Smooth muscle cell (in vitro differentiated cells): Measurements from ENCODE around the gene UBR7. TPM values are rescaled to one million over a fixed set of nuclear protein-coding genes. Genes with fewer than 3 reads are reported as not detected.
"Not testable (repeated sequence)": the region's sequence is repeated elsewhere in the genome, so short reads cannot be mapped to it uniquely, and the experiment has no call there.

ENCODE experiments used
- DNase-seq: peaks from one replicate; lab custom pipeline; 2025; ENCODE audit not compliant: unreplicated experiment; lab: John Stamatoyannopoulos, UW
- H2AFZ ChIP-seq: fragments of 200-600 bp; sonication (generic); 2 replicates; pipeline ENCODE4 v1.6.0; 2016; ENCODE audit warnings: antibody characterized with exemption, low read depth, mild to moderate bottlenecking
- H3F3A ChIP-seq: fragments of 200-600 bp; sonication (generic); 2 replicates; pipeline ENCODE4 v1.6.0; 2017; ENCODE audit warnings: antibody characterized with exemption, low read depth
- H3K27ac ChIP-seq: fragments of 200-600 bp; sonication (generic); 2 replicates; pipeline ENCODE4 v1.5.1; 2016; ENCODE audit warnings: low read depth, mild to moderate bottlenecking
- H3K27me3 ChIP-seq: fragments of 200-600 bp; sonication (generic); 2 replicates; pipeline ENCODE4 v1.6.1; 2016; ENCODE audit warnings: low read depth, mild to moderate bottlenecking
- H3K36me3 ChIP-seq: fragments of 200-600 bp; sonication (generic); 2 replicates; pipeline ENCODE4 v1.5.1; 2016; ENCODE audit warnings: low read depth
- H3K4me1 ChIP-seq: fragments of 200-600 bp; sonication (generic); 2 replicates; pipeline ENCODE4 v1.5.1; 2016; ENCODE audit warnings: low read depth
- H3K4me2 ChIP-seq: fragments of 200-600 bp; sonication (generic); 2 replicates; pipeline ENCODE4 v1.6.0; 2016; ENCODE audit warnings: mild to moderate bottlenecking
- H3K4me3 ChIP-seq: fragments of 200-600 bp; sonication (generic); 2 replicates; pipeline ENCODE4 v1.5.1; 2016; ENCODE audit warnings: mild to moderate bottlenecking
- H3K79me2 ChIP-seq: fragments of 200-600 bp; sonication (generic); 2 replicates; pipeline ENCODE4 v1.6.0; 2016; ENCODE audit warnings: low read depth, mild to moderate bottlenecking
- H3K9ac ChIP-seq: fragments of 200-600 bp; sonication (generic); 2 replicates; pipeline ENCODE4 v1.6.0; 2016; ENCODE audit warnings: low read depth
- H3K9me3 ChIP-seq: fragments of 200-600 bp; sonication (generic); replicated peaks from 2 replicates; pipeline ENCODE4 v1.5.1; 2016; ENCODE audit warnings: low read depth
- H4K20me1 ChIP-seq: fragments of 200-600 bp; sonication (generic); 2 replicates; pipeline ENCODE4 v1.6.0; 2016; ENCODE audit warnings: low read depth
- CTCF ChIP-seq: fragments of 200-600 bp; sonication (generic); IDR thresholded peaks from 2 replicates; pipeline ENCODE4 v1.5.1; 2017; ENCODE audit warnings: borderline replicate concordance, mild to moderate bottlenecking, antibody characterized with exemption; ENCODE audit not compliant: insufficient read depth, poor library complexity, severe bottlenecking
- WGBS: methylation state at CpG from one replicate; pipeline ENCODE4 v1.1.7; 2016; ENCODE audit warnings: low lambda C conversion rate; 5-methylcytosine and 5-hydroxymethylcytosine counted together
- polyA plus RNA-seq: library from polyadenylated mRNA; unstranded; fragments of >200 nt; fragmentation: Nextera tagmentation; extraction: Ambion mirVana; gene quantifications from 2 replicates; pipeline ENCODE4 v1.2.1, GENCODE V29; 2016
- total RNA-seq: library from RNA; depleted of rRNA; stranded (reverse); fragments of >200 nt; gene quantifications from 2 replicates; pipeline ENCODE4 v1.2.3, GENCODE V29; 2014

Gene UBR7, protein sequence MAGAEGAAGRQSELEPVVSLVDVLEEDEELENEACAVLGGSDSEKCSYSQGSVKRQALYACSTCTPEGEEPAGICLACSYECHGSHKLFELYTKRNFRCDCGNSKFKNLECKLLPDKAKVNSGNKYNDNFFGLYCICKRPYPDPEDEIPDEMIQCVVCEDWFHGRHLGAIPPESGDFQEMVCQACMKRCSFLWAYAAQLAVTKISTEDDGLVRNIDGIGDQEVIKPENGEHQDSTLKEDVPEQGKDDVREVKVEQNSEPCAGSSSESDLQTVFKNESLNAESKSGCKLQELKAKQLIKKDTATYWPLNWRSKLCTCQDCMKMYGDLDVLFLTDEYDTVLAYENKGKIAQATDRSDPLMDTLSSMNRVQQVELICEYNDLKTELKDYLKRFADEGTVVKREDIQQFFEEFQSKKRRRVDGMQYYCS
- total RNA-seq, result 12.8 and 22.7 TPM in 2 replicates
- polyA plus RNA-seq, result 8.0 and 12.0 TPM in 2 replicates

DNA sequence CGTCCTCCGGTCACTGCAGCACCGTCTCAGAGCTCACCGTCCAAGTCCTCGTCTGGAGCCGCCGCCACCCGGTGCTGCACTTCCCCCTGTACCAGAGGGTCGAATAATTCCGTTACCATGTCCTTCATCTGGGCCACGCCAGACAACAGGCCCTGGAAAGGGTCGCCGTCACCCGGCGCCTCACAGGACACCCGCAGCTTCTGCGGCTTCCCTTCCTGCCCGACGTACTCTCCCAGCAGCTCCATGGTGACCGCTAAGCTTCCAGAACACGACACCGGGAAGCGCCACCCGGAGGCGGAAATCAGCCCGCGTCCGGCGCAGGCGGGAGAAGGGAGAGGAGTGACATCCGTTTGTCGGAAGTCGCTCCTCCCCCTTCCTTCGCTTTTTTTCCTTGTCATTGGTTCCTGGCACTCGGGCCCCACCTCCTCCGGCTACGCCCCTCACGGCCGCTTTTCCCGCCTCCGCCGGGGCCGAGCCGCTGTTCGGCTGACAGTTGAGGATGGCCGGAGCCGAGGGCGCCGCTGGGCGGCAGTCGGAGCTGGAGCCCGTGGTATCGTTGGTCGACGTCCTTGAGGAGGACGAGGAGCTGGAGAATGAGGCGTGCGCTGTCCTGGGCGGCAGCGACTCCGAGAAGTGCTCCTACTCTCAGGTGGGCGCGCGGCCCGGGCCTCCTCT, at the start of gene UBR7, which contains the start of gene GON7:
TSS of gene UBR7 (plus strand) at position 464 of the 675 bp plus-strand sequence. CDS start at position 500, 36 bp downstream.
TSS of gene GON7 (minus strand) at position 273 of the 675 bp plus-strand sequence. CDS start at position 245, 28 bp downstream.
- peak within 1 kb of the TSS; percentile 75 for H3K27ac ChIP-seq
- H3K9me3 ChIP-seq, result no peaks in the 10 kb centered on the region
- DNase-seq, result peak; percentile 80
- H3K79me2 ChIP-seq, result peaks cover 29% of the 10 kb centered on the region
- H3F3A ChIP-seq, result no peaks in the 10 kb centered on the region
- no peaks in the 10 kb centered on the region for H4K20me1 ChIP-seq
- no peaks in the 10 kb centered on the region for H3K27me3 ChIP-seq
- WGBS, result under 1% methylated on average over 65 of the region's 65 CpGs
- peak within 1 kb of the TSS; percentile 73 for H3K4me3 ChIP-seq
- TF ChIP-seq CTCF, result peak; percentile 23
- H2AFZ ChIP-seq, result peak within 1 kb of the TSS; percentile 84
- peak within 1 kb of the TSS; percentile 87 for H3K4me2 ChIP-seq
- H3K9ac ChIP-seq, result peak within 1 kb of the TSS; percentile 80
- peaks cover 11% of the 10 kb centered on the region for H3K4me1 ChIP-seq
- H3K36me3 ChIP-seq, result no peaks in the 10 kb centered on the region

GRCh38 chr14:93158349-93158748, 48.7 kb upstream of the UBR7 start:
- H4K20me1 ChIP-seq, H3K27me3 ChIP-seq, H3K36me3 ChIP-seq, H2AFZ ChIP-seq, H3K9ac ChIP-seq, H3K9me3 ChIP-seq, H3K27ac ChIP-seq, H3K79me2 ChIP-seq, H3F3A ChIP-seq, H3K4me2 ChIP-seq, DNase-seq, H3K4me3 ChIP-seq, H3K4me1 ChIP-seq: not testable (repeated sequence)
- 97% methylated on average over 7 of the region's 7 CpGs for WGBS

- 61% methylated on average over 5 of the region's 5 CpGs for WGBS
- DNase-seq, result not testable (repeated sequence)
Observed at GRCh38 chr14:93159625-93160352, 47.3 kb upstream of the UBR7 start.

GRCh38 chr14:93160353-93160801, 46.7 kb upstream of the UBR7 start:
- Histone ChIP-seq H3F3A (no peaks in the 10 kb centered on the region), H4K20me1 (no peaks in the 10 kb centered on the region), H3K27me3 (no peaks in the 10 kb centered on the region), H3K27ac (no peak overlapping the region), H3K4me2 (no peak overlapping the region), H3K36me3 (no peaks in the 10 kb centered on the region), H3K9ac (no peak overlapping the region), H3K9me3 (no peaks in the 10 kb centered on the region), H3K79me2 (no peaks in the 10 kb centered on the region), H3K4me1 (no peaks in the 10 kb centered on the region), H3K4me3 (no peak overlapping the region), H2AFZ (no peak overlapping the region)
- 48% methylated on average over 4 of the region's 4 CpGs for WGBS
- no peak for DNase-seq
- TF ChIP-seq CTCF, result peak; percentile 25

More at GRCh38 chr14:93159625-93160352, 47.3 kb upstream of the UBR7 start:
- H3K9me3 ChIP-seq, H3K9ac ChIP-seq, H3K4me3 ChIP-seq, H3F3A ChIP-seq, H3K4me2 ChIP-seq, H3K79me2 ChIP-seq, H2AFZ ChIP-seq, H4K20me1 ChIP-seq, H3K4me1 ChIP-seq, H3K27ac ChIP-seq, H3K36me3 ChIP-seq, H3K27me3 ChIP-seq: not testable (repeated sequence)
